AG09309 (cell line): ENCODE data around the gene COL5A2.
A peak's percentile ranks its signal among the peaks of the same experiment; 100 is the strongest.

ENCODE experiments used
- DNase-seq: peaks from one replicate; pipeline ENCODE4 v3.0.0-alpha.2; 2010; ENCODE audit warnings: low read depth
- H3K4me3 ChIP-seq: 2 replicates; pipeline ENCODE4 v1.5.1; 2011; ENCODE audit warnings: mild to moderate bottlenecking, low read depth, low read length, moderate library complexity; ENCODE audit not compliant: control insufficient read depth
- TF ChIP-seq, protein P1 (sequence below): IDR thresholded peaks from 2 replicates; pipeline ENCODE4 v1.5.1; 2011; ENCODE audit warnings: mild to moderate bottlenecking, low read depth, low read length, inconsistent platforms; ENCODE audit not compliant: insufficient read depth, control insufficient read depth; ENCODE audit errors: missing control alignments

The COL5A2 gene

GRCh38 chr2:188997263-188997662 is 182.3 kb downstream of the COL5A2 start:
- no peak for DNase-seq

DNA sequence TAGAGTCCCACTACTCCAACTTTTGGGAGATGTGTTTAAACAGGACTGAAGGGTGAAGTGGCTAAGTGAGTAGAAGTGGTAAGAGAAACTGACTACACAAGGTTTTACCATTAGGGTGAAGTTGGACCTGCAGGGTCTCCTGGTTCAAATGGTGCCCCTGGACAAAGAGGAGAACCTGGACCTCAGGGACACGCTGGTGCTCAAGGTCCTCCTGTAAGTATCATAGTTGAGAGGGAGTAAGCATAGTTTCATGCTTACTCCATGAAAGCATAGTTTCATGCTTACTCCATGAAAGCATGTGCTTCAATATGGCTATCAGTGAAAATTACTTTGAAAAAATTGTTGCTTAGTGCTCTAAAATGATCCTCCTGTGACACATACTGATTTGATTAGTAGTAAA is 186.3 kb downstream of the COL5A2 start:
- no peak for DNase-seq
- H3K4me3 ChIP-seq, result no peak overlapping the region
- TF ChIP-seq, protein P1, sequence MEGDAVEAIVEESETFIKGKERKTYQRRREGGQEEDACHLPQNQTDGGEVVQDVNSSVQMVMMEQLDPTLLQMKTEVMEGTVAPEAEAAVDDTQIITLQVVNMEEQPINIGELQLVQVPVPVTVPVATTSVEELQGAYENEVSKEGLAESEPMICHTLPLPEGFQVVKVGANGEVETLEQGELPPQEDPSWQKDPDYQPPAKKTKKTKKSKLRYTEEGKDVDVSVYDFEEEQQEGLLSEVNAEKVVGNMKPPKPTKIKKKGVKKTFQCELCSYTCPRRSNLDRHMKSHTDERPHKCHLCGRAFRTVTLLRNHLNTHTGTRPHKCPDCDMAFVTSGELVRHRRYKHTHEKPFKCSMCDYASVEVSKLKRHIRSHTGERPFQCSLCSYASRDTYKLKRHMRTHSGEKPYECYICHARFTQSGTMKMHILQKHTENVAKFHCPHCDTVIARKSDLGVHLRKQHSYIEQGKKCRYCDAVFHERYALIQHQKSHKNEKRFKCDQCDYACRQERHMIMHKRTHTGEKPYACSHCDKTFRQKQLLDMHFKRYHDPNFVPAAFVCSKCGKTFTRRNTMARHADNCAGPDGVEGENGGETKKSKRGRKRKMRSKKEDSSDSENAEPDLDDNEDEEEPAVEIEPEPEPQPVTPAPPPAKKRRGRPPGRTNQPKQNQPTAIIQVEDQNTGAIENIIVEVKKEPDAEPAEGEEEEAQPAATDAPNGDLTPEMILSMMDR, result no peak

More at GRCh38 chr2:188997263-188997662, 182.3 kb downstream of the COL5A2 start:
- H3K4me3 ChIP-seq, result no peak overlapping the region
- TF ChIP-seq, protein P1, result no peak

- no peak for DNase-seq
- TF ChIP-seq, protein P1, result no peak
- H3K4me3 ChIP-seq, result no peak overlapping the region
Observed at GRCh38 chr2:188986839-188987238, 192.7 kb downstream of the COL5A2 start.

GRCh38 chr2:188984680-188985079 is 194.9 kb downstream of the COL5A2 start:
- no peak overlapping the region for H3K4me3 ChIP-seq
- DNase-seq, result no peak
- TF ChIP-seq, protein P1, result no peak

DNA sequence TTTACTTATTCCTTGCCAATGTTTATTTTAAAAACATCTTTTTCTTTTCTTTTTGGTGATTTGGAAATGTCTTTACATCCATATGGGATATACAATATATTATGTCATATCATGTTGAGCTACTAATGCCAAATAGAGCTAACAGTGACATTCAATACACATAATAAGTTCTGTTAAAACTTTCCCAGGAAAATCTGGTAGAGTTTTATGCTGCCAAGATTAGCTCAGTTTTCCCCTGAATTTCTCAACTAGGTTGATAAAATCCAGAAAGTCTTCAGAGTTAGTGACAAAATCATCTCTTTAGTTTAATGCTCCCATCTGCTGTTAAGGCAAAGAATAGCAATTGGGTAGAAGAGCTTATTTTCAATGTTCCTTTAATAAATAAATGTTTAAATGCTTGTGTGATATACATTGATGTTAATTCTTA is 195.5 kb downstream of the COL5A2 start:
- no peak for DNase-seq
- H3K4me3 ChIP-seq, result no peak overlapping the region
- TF ChIP-seq, protein P1, result peak; percentile 43

GRCh38 chr2:188983427-188984064 is 196.0 kb downstream of the COL5A2 start:
- no peak overlapping the region for H3K4me3 ChIP-seq
- no peak for DNase-seq
- TF ChIP-seq, protein P1, result peak; percentile 53
